GM19025 (cell line): ENCODE measurements around the gene NECAB3.
"Not testable (repeated sequence)": the region's sequence is repeated elsewhere in the genome, so short reads cannot be mapped to it uniquely, and the experiment has no call there.

Experiments
- ATAC-seq: cut with Tn5 transposase; IDR thresholded peaks from one replicate; pipeline ENCODE4 v1.9.1; 2021; ENCODE audit warnings: mild to moderate bottlenecking, low read depth, moderate library complexity; ENCODE audit not compliant: unreplicated experiment

The NECAB3 gene

GRCh38 chr20:33674294-33675135 is at the start of gene NECAB3:
TSS of gene NECAB3 (minus strand) at chr20:33674428. CDS start at chr20:33674352, 76 bp downstream.
- peak; percentile 71 for ATAC-seq

GRCh38 chr20:33721391-33722140 is 47.3 kb upstream of the NECAB3 start:
- no peak for ATAC-seq

- peak; percentile 97 for ATAC-seq
Measured at GRCh38 chr20:33719989-33720709, 45.9 kb upstream of the NECAB3 start, which contains the start of gene PXMP4. TSS of gene PXMP4 (minus strand) at chr20:33720310. CDS start at chr20:33720207, 103 bp downstream.

GRCh38 chr20:33719277-33719988 is 45.2 kb upstream of the NECAB3 start:
- ATAC-seq = no peak

GRCh38 chr20:33716498-33716897 is 42.3 kb upstream of the NECAB3 start:
- no peak for ATAC-seq

- no peak for ATAC-seq
Measured at GRCh38 chr20:33713865-33714367, 39.7 kb upstream of the NECAB3 start.

- no peak for ATAC-seq
Measured at GRCh38 chr20:33711446-33711738, 37.2 kb upstream of the NECAB3 start.

GRCh38 chr20:33710681-33711445 is 36.6 kb upstream of the NECAB3 start:
- no peak for ATAC-seq

- no peak for ATAC-seq
Measured at GRCh38 chr20:33709905-33710541, 35.8 kb upstream of the NECAB3 start.

GRCh38 chr20:33709398-33709797 is 35.2 kb upstream of the NECAB3 start:
- no peak for ATAC-seq

GRCh38 chr20:33707668-33708067 is 33.4 kb upstream of the NECAB3 start:
- ATAC-seq = no peak

GRCh38 chr20:33704197-33704924 is 30.1 kb upstream of the NECAB3 start:
- ATAC-seq = no peak

- ATAC-seq = no peak
Measured at GRCh38 chr20:33703498-33704137, 29.4 kb upstream of the NECAB3 start.

- no peak for ATAC-seq
Measured at GRCh38 chr20:33702861-33703260, 28.6 kb upstream of the NECAB3 start.

- ATAC-seq = no peak
Measured at GRCh38 chr20:33701629-33702450, 27.6 kb upstream of the NECAB3 start.

GRCh38 chr20:33700696-33701441 is 26.6 kb upstream of the NECAB3 start:
- ATAC-seq = not testable (repeated sequence)
